Karpas-422 (cell line): ENCODE data around the gene FCN2. TPM values are rescaled to one million over a fixed set of nuclear protein-coding genes. Genes with fewer than 3 reads are reported as not detected.

Source experiments
- DNase-seq: peaks from one replicate; pipeline ENCODE4 v3.0.0-alpha.2; 2015
- H2AFZ ChIP-seq: fragments of 200-600 bp; sonication (generic); 2 replicates; pipeline ENCODE4 v1.6.1; 2014; ENCODE audit warnings: antibody characterized with exemption, low read length, mixed read lengths
- H3K27ac ChIP-seq: fragments of 200-600 bp; sonication (generic); 2 replicates; pipeline ENCODE4 v1.5.1; 2014; ENCODE audit warnings: mild to moderate bottlenecking, low read length, moderate library complexity
- H3K27me3 ChIP-seq: fragments of 200-600 bp; sonication (generic); 2 replicates; pipeline ENCODE4 v1.6.1; 2014; ENCODE audit warnings: low read length, mixed read lengths
- H3K36me3 ChIP-seq: fragments of 200-600 bp; sonication (generic); 2 replicates; pipeline ENCODE4 v1.6.1; 2014; ENCODE audit warnings: low read length, mixed read lengths; ENCODE audit not compliant: insufficient read depth
- H3K4me1 ChIP-seq: fragments of 200-600 bp; sonication (generic); 2 replicates; pipeline ENCODE4 v1.6.1; 2014; ENCODE audit warnings: mild to moderate bottlenecking, low read length, mixed read lengths
- H3K4me2 ChIP-seq: fragments of 200-600 bp; sonication (generic); 2 replicates; pipeline ENCODE4 v1.6.1; 2014; ENCODE audit warnings: low read length, low read depth, mild to moderate bottlenecking; ENCODE audit not compliant: poor library complexity, severe bottlenecking
- H3K4me3 ChIP-seq: fragments of 200-600 bp; sonication (generic); 2 replicates; pipeline ENCODE4 v1.5.1; 2014; ENCODE audit warnings: mild to moderate bottlenecking, antibody characterized with exemption, low read length, mixed read lengths
- H3K79me2 ChIP-seq: fragments of 200-600 bp; sonication (generic); 2 replicates; pipeline ENCODE4 v1.6.1; 2014; ENCODE audit warnings: mild to moderate bottlenecking, low read length, mixed read lengths
- H3K9ac ChIP-seq: fragments of 200-600 bp; sonication (generic); 2 replicates; pipeline ENCODE4 v1.6.0; 2014; ENCODE audit warnings: low read length
- H3K9me2 ChIP-seq: fragments of 200-600 bp; sonication (generic), shearing (Covaris generic); replicated peaks from 2 replicates; pipeline ENCODE4 v1.6.0; 2014; ENCODE audit warnings: mild to moderate bottlenecking, low read length, moderate library complexity; ENCODE audit not compliant: insufficient read depth
- H3K9me3 ChIP-seq: fragments of 300-700, 200-600 bp; sonication (generic); 2 replicates; pipeline ENCODE4 v1.6.1; 2014; ENCODE audit warnings: low read length, mixed read lengths
- H4K20me1 ChIP-seq: fragments of 200-600 bp; sonication (generic); 2 replicates; pipeline ENCODE4 v1.6.1; 2014; ENCODE audit warnings: mild to moderate bottlenecking, antibody characterized with exemption, low read length, low read depth; ENCODE audit not compliant: insufficient read depth
- total RNA-seq: library from RNA; depleted of rRNA; stranded (reverse); fragments of >200 nt; shearing (Covaris generic); gene quantifications from 2 replicates; pipeline ENCODE4 v1.2.3, GENCODE V29; 2014; ENCODE audit warnings: low replicate concordance

FCN2 gene
- total RNA-seq, 1 experiment from 2014 or later, result not detected

DNA sequence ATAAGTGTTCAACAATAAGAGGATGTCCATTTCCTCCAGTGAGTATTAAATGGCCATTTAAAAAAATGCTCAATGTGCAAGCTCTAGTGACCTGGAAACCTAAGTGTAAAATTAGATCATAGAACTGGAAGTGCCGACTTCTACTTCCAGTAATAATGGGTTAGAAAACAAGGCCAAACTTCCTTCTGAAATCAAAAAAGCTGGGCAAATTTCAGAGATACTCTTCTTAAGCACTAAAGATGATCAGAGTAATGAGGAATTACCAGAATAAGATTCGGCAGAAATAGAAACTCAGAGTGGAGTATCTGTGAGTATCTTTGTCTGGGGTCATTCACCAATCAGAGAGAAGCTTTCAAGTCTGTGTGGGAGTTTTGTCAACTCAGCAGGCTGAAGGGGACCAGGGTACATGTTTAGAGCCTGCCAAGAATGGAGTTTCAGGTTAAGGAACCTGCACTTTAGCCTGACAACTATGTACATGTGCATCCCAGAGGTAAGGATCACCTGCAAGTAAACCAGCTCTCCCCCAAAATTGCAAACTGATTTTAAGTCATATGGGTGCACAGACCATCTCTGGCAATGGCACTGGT, 17.1 kb downstream of the FCN2 start:
- Histone ChIP-seq H3K79me2 (no peaks in the 10 kb centered on the region), H2AFZ (no peak overlapping the region), H3K27ac (no peak overlapping the region), H3K9ac (no peak overlapping the region), H3K9me2 (no peaks in the 10 kb centered on the region; the same call in 1 of the 2 replicates), H3K4me2 (no peak overlapping the region), H3K4me1 (no peaks in the 10 kb centered on the region), H4K20me1 (no peaks in the 10 kb centered on the region), H3K27me3 (0 out of 2 replicates have a peak, but pooled peaks cover 4% of the 10 kb centered on the region), H3K36me3 (no peaks in the 10 kb centered on the region), H3K4me3 (no peak overlapping the region), H3K9me3 (peaks cover 3% of the 10 kb centered on the region; the same call in 1 of the 2 replicates)
- DNase-seq, result no peak

DNA sequence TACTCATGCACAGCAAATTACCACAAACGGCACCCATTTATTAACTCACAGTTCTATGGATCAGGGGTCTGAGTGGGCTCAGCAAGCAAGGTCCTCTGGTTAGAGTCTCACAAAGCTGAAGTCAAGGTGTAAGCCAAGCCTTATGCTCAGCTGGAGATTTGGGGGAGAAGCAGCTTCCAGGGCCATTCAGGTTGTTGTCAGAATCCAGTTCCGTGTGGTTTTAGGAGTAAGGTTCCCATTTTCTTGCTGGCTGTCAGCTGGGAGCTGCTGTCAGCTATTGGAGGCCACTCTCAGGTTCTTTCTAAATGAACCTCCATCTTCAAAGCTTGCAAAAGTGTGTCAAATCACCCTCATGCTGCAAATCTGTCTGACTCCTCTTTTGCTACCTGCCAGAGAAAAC, 17.7 kb downstream of the FCN2 start:
- DNase-seq, result no peak
- no peaks in the 10 kb centered on the region for H3K36me3 ChIP-seq
- no peak overlapping the region for H3K27ac ChIP-seq
- no peak overlapping the region for H3K4me3 ChIP-seq
- H4K20me1 ChIP-seq, result no peaks in the 10 kb centered on the region
- no peak overlapping the region for H2AFZ ChIP-seq
- H3K27me3 ChIP-seq, result 0 out of 2 replicates have a peak, but pooled peaks cover 4% of the 10 kb centered on the region
- no peaks in the 10 kb centered on the region; the same call in 1 of the 2 replicates for H3K9me2 ChIP-seq
- H3K4me1 ChIP-seq, result no peaks in the 10 kb centered on the region
- no peak overlapping the region for H3K4me2 ChIP-seq
- H3K79me2 ChIP-seq, result no peaks in the 10 kb centered on the region
- no peak overlapping the region for H3K9ac ChIP-seq
- peaks cover 3% of the 10 kb centered on the region; the same call in 1 of the 2 replicates for H3K9me3 ChIP-seq

DNA sequence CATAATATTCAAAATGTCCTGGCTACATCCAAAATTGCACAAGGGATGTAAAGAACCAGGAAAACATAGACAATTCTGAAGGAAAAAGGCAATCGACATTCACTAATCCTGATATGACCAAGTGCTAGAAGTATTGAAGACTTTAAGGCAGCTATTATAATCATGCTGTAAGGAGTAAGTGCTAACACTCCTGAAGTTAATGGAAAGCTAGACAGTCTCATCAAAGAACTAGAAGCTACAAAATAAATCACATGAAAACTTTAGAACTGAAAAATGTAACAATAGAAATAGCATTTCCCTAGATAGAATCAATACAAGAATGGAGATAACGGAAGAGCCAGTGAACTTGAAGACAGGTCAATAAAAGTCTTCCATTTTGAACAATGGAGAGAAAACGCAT, 18.6 kb downstream of the FCN2 start:
- H3K27ac ChIP-seq, result no peak overlapping the region
- H3K36me3 ChIP-seq, result no peaks in the 10 kb centered on the region
- no peak overlapping the region for H2AFZ ChIP-seq
- no peaks in the 10 kb centered on the region for H3K4me1 ChIP-seq
- 0 out of 2 replicates have a peak, but pooled peaks cover 4% of the 10 kb centered on the region for H3K27me3 ChIP-seq
- no peaks in the 10 kb centered on the region for H4K20me1 ChIP-seq
- H3K9ac ChIP-seq, result no peak overlapping the region
- DNase-seq, result no peak
- H3K4me2 ChIP-seq, result no peak overlapping the region
- peaks cover 3% of the 10 kb centered on the region; the same call in 1 of the 2 replicates for H3K9me3 ChIP-seq
- no peaks in the 10 kb centered on the region; the same call in 1 of the 2 replicates for H3K9me2 ChIP-seq
- H3K79me2 ChIP-seq, result no peaks in the 10 kb centered on the region
- no peak overlapping the region for H3K4me3 ChIP-seq

DNA sequence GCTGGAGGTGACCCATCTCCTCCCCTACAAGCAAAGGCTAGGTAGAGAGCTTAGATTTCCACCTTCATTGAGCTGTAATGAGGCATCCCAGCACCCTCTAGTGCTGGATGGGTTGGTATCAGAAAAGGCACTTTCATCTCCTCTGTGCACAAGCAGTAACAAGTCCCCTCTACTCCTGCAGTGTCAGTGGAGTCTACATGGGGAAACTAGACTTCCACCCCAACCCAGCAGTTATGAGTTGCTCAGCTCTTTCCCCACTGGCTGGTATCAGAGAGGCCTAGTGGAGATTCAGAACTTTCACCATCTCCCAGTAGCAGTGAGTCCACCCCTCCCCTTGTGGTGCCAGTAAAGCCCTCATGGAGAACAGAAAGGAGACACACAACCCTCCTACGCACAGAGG, 19.2 kb downstream of the FCN2 start:
- no peaks in the 10 kb centered on the region for H3K4me1 ChIP-seq
- H4K20me1 ChIP-seq, result no peaks in the 10 kb centered on the region
- no peaks in the 10 kb centered on the region for H3K79me2 ChIP-seq
- H3K4me3 ChIP-seq, result no peak overlapping the region
- DNase-seq, result no peak
- H3K36me3 ChIP-seq, result no peaks in the 10 kb centered on the region
- H3K27me3 ChIP-seq, result 0 out of 2 replicates have a peak, but pooled peaks cover 4% of the 10 kb centered on the region
- peaks cover 3% of the 10 kb centered on the region; the same call in 1 of the 2 replicates for H3K9me3 ChIP-seq
- H2AFZ ChIP-seq, result no peak overlapping the region
- no peak overlapping the region for H3K9ac ChIP-seq
- H3K9me2 ChIP-seq, result no peaks in the 10 kb centered on the region; the same call in 1 of the 2 replicates
- no peak overlapping the region for H3K27ac ChIP-seq
- no peak overlapping the region for H3K4me2 ChIP-seq

DNA sequence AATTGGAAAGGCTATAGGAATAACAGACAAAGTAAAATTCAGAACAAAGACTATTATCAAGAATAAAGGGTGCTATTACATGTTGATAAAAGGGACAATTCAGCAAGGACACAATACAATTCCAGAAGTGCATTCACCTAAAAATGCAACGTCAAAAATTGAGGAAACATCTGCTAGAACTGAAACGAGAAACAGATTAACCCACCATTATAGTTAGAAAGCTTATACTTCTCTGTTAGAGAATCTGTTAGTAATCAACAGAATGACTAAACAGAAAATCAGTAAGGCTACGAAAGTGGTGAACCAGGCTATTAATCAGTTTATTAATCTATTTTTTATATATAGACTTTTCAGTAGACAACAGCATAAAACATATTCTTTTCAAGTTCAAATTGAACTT, 22.3 kb downstream of the FCN2 start:
- Histone ChIP-seq H3K4me3 (no peak overlapping the region), H3K9me3 (peaks cover 3% of the 10 kb centered on the region; the same call in 1 of the 2 replicates), H2AFZ (no peak overlapping the region), H3K9me2 (no peaks in the 10 kb centered on the region; the same call in 1 of the 2 replicates), H3K79me2 (no peaks in the 10 kb centered on the region), H3K4me1 (no peaks in the 10 kb centered on the region), H3K27me3 (0 out of 2 replicates have a peak, but pooled peaks cover 4% of the 10 kb centered on the region), H3K36me3 (no peaks in the 10 kb centered on the region), H4K20me1 (no peaks in the 10 kb centered on the region), H3K9ac (no peak overlapping the region), H3K4me2 (no peak overlapping the region), H3K27ac (no peak overlapping the region)
- DNase-seq, result no peak

DNA sequence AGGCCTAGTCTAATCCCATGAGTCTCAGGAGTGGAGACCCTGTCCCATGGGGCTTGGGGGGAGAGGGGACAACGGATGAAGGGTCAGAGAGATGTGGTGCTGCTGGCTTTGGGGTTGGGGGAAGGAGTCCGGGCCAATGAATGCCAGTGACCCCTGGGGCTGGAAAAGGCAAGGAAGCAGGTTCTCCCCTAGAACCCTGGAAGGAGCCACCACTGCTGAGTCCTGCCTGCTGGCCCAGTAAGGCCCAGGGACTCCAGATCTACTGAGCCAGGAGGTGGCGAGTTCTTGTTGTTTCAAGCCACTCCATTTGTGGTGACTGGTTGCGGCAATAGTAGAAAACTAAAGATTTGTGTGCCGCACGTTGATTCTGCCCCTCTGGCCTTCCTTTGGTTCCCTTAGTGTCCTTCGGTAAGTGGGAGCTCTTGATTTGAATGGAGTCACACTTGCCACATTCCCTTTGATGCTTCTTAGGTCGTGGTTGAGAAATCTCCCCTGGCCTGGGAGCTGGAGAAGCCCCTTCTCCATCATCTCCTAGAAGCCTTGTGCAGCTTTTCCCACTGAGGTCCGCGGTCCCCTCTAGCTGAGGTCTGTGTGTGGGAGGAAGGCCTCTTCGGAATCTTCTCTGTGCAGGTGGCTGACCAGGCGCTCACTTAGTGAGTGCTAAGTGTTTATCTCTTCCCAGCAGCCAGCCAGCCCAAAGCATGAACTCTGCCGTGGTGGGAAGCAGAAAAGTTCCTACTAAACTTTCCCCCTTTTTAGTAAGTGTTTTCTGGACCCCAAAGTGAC, 28.1 kb downstream of the FCN2 start:
- Histone ChIP-seq H3K4me2 (no peak overlapping the region), H3K9me3 (no peaks in the 10 kb centered on the region), H3K27me3 (no peaks in the 10 kb centered on the region), H3K36me3 (no peaks in the 10 kb centered on the region), H3K9me2 (no peaks in the 10 kb centered on the region), H2AFZ (no peak overlapping the region), H3K27ac (no peak overlapping the region), H4K20me1 (no peaks in the 10 kb centered on the region), H3K4me3 (no peak overlapping the region), H3K9ac (no peak overlapping the region), H3K79me2 (no peaks in the 10 kb centered on the region), H3K4me1 (no peaks in the 10 kb centered on the region; the same call in 1 of the 2 replicates)
- no peak for DNase-seq

DNA sequence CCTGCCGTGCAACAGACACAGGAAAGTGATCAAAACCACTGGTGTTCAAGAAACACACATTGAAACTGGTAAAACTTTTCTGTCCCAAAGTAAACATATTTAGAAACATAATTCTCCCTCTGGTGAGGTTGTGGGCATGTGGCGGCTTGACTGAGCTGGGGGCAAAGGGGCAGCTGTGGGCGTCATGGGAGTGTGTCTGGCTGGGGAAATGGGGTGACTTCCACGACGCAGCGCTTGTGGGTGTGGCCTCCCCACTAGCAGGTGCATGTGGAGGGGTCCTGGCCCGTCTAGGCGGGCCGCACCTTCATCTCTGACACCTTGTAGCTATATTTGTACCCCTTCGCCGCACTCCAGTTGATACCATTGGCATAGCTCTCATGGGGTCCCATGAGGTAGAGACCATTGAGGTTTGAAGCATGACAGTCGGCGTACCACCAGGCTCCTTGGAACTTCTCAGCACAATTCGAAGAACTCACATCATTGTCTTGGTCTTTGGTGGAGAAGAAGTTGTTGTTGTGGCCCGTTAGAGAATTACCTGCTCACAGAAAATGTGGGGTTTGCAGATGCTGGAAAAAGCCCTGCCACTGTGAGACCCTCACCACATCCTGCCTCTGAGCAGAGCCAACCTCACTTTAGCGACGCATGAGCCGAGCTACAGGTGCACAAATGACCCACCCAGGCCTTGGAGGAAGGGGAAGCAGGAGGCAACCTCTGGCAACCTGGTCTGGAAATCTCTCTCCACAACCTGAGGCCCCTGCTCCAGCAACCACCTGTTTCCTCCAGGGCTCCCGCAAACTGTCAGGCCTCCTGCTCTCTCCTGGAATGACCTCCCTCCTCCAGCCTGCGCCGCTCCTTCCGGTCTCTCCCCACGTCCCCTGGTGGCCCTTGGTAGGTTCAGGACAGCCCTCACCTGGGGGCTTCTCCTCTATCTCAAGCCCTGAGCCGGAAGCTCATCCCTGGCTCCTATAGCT, 29.2 kb downstream of the FCN2 start:
- no peak for DNase-seq
- no peaks in the 10 kb centered on the region for H3K27me3 ChIP-seq
- no peak overlapping the region for H3K9ac ChIP-seq
- H2AFZ ChIP-seq, result no peak overlapping the region
- H3K9me2 ChIP-seq, result no peaks in the 10 kb centered on the region
- no peaks in the 10 kb centered on the region for H3K9me3 ChIP-seq
- no peaks in the 10 kb centered on the region; the same call in 1 of the 2 replicates for H3K4me1 ChIP-seq
- no peaks in the 10 kb centered on the region for H4K20me1 ChIP-seq
- no peak overlapping the region for H3K4me2 ChIP-seq
- no peaks in the 10 kb centered on the region for H3K36me3 ChIP-seq
- no peak overlapping the region for H3K27ac ChIP-seq
- H3K4me3 ChIP-seq, result no peak overlapping the region
- H3K79me2 ChIP-seq, result no peaks in the 10 kb centered on the region
